ENCODE data around the gene PCYT2.

- no peak for TF ChIP-seq POLR2A (IDR thresholded peaks at IDR 0.05)
- TF ChIP-seq, protein P1, sequence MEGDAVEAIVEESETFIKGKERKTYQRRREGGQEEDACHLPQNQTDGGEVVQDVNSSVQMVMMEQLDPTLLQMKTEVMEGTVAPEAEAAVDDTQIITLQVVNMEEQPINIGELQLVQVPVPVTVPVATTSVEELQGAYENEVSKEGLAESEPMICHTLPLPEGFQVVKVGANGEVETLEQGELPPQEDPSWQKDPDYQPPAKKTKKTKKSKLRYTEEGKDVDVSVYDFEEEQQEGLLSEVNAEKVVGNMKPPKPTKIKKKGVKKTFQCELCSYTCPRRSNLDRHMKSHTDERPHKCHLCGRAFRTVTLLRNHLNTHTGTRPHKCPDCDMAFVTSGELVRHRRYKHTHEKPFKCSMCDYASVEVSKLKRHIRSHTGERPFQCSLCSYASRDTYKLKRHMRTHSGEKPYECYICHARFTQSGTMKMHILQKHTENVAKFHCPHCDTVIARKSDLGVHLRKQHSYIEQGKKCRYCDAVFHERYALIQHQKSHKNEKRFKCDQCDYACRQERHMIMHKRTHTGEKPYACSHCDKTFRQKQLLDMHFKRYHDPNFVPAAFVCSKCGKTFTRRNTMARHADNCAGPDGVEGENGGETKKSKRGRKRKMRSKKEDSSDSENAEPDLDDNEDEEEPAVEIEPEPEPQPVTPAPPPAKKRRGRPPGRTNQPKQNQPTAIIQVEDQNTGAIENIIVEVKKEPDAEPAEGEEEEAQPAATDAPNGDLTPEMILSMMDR (IDR thresholded peaks at IDR 0.05), result no peak
- no peak for TF ChIP-seq EP300 (IDR thresholded peaks at IDR 0.05; ENCODE audit: low read depth)
These were observed 30.4 kb upstream of the PCYT2 start for GRCh38 chr17:81941484-81942166.
